NCI-H1436 treated with DMSO at 0.1 percent for 48 hours (cell line): ENCODE data around the gene NECTIN1.
A peak's percentile ranks its signal among the peaks of the same experiment; 100 is the strongest.

Source experiments
- DNase-seq: peaks from one replicate; lab custom pipeline; 2025; lab: John Stamatoyannopoulos, UW

Gene NECTIN1, protein sequence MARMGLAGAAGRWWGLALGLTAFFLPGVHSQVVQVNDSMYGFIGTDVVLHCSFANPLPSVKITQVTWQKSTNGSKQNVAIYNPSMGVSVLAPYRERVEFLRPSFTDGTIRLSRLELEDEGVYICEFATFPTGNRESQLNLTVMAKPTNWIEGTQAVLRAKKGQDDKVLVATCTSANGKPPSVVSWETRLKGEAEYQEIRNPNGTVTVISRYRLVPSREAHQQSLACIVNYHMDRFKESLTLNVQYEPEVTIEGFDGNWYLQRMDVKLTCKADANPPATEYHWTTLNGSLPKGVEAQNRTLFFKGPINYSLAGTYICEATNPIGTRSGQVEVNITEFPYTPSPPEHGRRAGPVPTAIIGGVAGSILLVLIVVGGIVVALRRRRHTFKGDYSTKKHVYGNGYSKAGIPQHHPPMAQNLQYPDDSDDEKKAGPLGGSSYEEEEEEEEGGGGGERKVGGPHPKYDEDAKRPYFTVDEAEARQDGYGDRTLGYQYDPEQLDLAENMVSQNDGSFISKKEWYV

GRCh38 chr11:119728651-119729580 lies at the start of gene NECTIN1:
Gene NECTIN1, minus strand, starts transcription at chr11:119729200. Its CDS starts 647 bp downstream, at chr11:119728553.
- DNase-seq: peak; percentile 38

DNA sequence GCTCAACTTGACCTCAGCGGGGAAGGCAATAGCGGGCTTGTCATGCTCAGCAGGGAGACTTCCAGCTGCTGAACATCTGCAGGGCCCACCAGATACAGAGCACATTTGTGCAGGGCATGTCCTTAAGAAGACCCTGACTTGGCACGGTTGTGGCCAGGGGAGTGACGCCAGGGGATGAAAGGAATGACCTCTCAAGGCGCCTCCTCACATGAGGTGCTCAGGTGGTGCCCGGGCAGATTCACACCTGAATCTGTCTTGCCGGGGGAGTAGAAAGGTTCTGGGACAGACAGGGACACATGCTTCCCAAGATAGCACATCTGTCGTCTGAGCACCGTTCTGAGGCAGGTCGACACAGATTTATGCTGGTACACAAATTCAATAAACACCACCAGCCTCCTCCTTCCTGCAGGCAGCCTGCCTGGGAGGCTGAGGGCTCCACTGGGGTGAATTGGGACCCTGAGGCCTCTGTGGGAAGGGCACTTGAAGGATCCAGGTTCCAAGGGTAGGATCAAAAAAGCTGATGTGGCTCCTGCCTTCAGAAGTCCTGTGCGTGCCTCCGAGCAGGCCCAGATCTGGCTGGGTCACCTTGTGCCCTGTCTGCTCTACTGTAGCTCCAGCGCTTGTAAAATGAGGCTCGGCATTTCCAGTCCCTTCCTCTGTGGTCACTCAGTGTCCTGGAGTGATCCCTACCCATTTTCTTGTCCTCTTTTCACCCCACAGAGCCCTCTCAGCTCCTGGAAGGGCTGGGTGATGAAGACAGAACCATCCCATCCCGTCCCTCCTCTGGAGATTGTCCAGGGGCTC lies 49.6 kb upstream of the NECTIN1 start:
- no peak for DNase-seq

- no peak for DNase-seq
These were observed 48.9 kb upstream of the NECTIN1 start for GRCh38 chr11:119777940-119778339.

- DNase-seq: no peak
These were observed 47.7 kb upstream of the NECTIN1 start for GRCh38 chr11:119776651-119777050.

GRCh38 chr11:119776031-119776636 lies 47.1 kb upstream of the NECTIN1 start:
- no peak for DNase-seq

- DNase-seq: no peak
These were observed 45.3 kb upstream of the NECTIN1 start for GRCh38 chr11:119774172-119774763.

- DNase-seq: no peak
These were observed 43.8 kb upstream of the NECTIN1 start for GRCh38 chr11:119772641-119773415.

DNA sequence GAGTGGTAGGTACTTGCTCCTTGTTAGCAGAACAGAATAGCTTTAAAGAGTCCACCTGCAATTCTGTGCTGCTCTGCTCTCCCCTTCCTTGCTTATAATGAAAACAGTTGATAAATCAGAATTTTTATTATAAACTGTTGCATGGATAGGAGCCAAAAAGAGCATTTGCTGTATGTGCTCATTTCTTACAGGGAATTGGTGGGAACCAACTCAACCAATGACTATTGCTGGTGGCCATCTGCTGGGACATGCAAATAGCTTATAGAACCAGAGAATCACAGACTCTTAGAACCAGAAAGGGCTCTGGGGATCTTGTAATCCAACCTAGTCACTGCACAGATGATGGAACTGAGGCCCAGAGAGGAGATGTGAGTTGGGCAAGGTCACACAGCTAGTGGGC lies 43.1 kb upstream of the NECTIN1 start:
- no peak for DNase-seq

DNA sequence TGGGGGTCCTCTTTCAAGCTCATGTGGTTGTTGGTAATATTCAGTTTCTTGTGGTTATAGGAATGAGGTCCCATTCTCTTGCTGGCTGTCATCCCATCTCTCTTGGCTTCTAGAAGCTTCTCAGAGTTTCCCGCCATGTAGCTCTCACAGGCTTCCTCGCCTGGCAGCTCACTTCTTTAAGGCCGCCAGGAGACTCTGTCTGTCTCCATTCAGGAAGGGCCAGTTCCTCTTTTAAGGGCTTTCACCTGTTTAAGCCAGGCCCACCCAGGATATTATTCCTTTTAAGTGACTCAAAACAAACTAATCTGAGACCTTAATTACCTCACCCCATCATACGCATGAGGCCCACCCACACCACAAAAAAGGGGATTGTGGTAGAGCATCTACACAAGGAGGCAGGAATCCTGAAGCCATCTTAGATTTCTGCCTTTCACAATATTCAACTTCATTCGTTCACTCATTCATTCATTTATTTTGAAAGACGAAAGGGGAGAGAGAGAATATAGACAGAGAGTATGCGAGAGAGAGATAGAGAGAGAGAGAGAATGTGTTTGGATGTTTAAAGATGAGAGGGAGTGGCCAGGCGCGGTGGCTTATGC lies 42.3 kb upstream of the NECTIN1 start:
- no peak for DNase-seq

DNA sequence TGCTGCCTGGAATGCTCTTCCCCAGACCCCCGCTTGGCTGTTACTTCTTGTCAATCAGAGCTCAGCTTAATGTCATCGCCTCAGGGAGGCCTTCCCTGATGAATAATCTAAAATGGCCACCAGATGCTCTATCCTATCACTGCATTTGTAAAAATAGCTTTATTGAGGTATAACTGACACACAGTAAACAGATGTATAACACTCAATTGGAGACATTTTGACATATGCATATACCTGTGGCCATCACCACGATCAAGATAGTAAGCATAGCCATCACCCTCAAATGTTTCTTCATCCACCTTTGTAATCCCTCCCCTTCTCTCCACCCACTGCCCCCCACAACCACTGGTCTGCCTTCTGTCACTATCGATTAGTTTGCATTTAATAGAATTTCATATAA lies 36.6 kb upstream of the NECTIN1 start:
- DNase-seq: no peak

DNA sequence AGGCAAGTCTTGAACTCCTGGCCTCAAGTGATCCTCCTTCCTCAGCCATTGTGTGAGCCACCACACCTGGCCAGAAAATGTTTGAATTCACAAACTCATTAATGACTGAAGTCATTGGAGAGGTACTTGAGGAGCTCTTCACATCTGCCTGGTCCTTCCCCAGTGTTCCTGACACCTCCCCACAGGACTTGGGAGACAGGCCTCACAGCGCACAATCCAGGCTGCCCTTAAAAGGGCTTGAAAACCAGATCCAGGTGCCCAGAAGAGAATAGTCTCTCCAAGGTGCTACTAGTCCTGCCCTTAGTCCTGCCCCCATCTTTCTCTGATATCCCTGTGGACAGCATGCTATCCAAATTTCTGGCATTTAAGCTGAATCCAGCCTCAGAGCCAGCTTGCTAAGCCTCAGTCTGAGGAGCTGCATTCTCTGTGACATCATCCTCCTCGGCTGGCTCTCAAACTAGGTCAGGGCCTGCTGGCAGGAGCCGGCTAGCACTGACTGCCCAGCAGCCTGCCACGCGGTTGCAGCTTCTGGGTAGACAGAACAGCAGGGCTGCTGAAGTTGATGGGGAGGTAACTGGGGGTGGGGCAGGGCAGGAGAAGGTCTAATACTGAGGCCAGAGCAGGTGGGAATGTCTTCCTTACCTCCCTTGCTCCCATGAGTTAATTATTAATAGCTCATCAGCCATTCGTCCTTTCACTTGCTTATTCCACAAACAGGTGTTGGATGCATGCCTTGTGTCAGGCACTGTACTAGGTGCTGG lies 35.3 kb upstream of the NECTIN1 start:
- DNase-seq: no peak

DNA sequence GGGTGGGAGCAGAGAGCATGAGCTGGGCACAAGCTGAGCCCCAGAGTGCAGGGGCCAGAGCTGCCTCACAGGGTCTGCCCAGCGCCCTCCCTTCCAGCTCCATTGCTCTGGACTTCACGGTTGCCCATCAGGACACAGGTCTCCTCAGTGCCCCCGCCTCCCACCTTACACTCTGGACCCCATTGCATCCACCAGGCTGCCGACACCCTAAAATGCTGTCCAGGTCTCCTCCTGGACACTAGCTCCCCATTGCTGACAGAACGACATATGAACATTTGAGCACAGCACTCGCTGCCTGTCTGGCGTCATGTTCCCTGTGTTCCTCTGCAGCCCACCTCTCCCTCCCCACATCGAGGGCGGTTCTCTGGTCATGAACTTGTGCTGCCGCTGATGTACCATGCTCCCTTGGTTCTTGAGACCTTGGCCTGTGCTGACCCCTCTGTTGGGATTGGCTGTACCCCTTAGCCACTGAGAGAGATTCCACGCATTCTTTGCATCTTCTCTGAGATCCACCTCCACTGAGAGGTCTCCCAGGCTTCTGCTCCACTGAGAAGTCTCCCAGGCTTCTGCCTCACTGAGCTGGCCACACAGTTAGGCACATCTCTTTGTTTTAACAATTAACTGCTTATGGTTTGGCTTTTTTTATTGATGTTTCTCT lies 34.2 kb upstream of the NECTIN1 start:
- no peak for DNase-seq

DNA sequence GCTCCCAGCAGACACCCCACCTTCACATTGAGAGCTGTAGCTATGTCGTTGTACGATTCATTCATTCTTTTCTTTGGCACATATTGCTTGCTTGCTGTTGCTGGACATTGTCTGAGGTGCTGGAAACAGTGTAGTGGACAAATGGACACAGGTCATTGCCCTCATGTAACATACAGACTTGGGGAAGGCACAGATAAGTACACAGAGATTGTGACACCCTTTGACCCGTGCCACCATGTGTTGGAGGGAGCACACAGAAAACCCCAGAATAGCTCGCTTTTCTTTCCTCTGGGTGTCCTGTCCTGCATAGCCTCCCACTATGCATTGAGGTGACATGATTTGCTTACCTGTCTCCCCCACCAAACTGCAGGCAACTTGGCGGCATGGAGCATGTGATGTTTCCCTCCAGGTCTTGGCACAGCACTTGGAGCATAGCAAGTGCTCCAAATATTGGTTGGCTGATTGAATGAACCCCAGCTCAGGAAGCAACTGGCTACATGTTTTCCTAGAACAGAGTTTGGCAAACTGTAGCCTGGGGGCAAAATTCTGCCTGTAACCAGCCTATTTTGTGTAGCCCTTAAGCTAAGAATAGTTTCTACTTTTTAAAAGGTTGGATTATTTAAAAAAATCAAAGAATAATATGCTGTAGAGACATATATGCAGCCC lies 30.9 kb upstream of the NECTIN1 start:
- DNase-seq: no peak

DNA sequence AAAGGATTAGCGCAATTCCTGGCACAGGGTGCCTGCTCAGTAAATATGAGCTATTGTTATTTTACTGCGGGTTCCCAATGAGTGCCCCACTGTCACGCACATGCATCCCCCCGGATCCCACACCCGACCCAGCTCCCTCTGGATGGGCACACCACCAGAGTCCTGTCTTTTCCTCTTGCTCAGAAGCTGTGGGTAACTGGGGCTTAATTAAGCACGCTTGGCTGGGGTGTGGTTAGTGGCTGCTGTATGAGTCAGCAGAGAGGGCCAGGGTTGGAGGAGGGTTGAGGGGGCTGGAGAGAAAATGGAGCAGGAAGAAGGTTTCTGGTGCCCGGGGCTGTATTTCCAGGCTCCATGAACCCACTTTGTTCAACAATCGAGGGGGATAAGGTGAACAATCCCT lies 30.3 kb upstream of the NECTIN1 start:
- DNase-seq: no peak

DNA sequence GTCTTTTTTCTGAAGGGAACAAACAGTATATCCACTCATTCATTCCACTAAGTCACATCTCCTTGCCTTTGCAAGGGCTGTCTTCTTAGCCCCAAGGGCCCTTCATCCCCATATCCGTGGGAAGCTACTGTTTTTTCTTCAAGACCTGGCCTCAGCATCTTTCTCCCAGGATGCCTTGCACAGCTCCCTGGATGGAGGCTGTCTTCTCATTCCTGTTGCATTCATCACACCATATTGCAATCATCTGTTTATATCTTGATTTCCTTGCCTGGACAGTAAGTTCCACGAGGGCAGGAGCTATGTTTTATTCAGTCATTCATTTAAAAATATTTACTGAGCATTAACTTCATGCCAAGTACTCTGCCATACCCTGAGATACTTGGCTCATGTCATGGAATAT lies 29.3 kb upstream of the NECTIN1 start:
- no peak for DNase-seq

DNA sequence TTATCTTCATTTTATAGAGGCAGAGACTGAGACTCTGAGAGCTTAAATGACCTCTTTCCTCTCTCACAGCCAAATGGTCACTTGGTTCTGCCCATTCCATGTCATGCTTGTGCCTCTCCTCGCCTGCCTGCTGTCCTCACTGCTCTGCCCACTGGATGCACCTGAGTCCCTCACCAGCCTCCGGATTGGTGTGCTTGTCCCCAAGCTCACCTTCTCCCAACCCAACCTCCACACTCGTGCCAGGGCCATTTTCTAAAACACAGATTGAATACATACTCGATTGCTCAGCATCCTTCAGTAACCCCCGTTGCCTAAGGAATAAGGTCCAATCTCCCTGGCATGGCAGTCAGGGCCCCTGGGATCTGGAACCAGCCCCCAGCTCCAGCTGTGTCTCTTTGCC lies 28.4 kb upstream of the NECTIN1 start:
- no peak for DNase-seq

- no peak for DNase-seq
These were observed 27.3 kb upstream of the NECTIN1 start for GRCh38 chr11:119756169-119756865.
